ENCODE results near the gene BMS1. TPM values are rescaled to one million over a fixed set of nuclear protein-coding genes. Genes with fewer than 3 reads are reported as not detected.

The BMS1 gene
- total and polyA plus RNA-seq, 2 of the 13 experiments (the other 11 are each of a cell fraction or from before 2014, with no cell fraction given) = 3.9 to 25.2 TPM

GRCh38 chr10:42875388-42875755 is 92.8 kb downstream of the BMS1 start:
- no peaks in the 10 kb centered on the region for H3K36me3 ChIP-seq (replicated peaks in 1 of 2; ENCODE audit: control insufficient read depth in 1 of 2, insufficient read depth in 2 of 2, low read length in 2 of 2)
- no peak for ATAC-seq
- H3K79me2 ChIP-seq (ENCODE audit: insufficient read depth, low read length) = no peaks in the 10 kb centered on the region
- WGBS (ENCODE audit: low lambda C conversion rate) = 10% methylated on average over 4 of the region's 5 CpGs
- no peak for FAIRE-seq
- BruUV-seq (replicated peaks) = no TSS peak
- in situ Hi-C loops (cut with HindIII; ENCODE audit: extremely low pct_ligation_motif_present, low pct_unique_long_range_greater_than_20kb) = no loop called here
- DNase-seq (ENCODE audit: low spot score) = no peak
- H3K4me1 ChIP-seq (ENCODE audit: insufficient read depth, low read length) = no peaks in the 10 kb centered on the region
- no peak overlapping the region for H3K4me2 ChIP-seq (ENCODE audit: low read depth, low read length)
- CTCF ChIA-PET (ENCODE audit: low intra/inter-chr PET ratio, low total read pairs) = no interaction called here
- intact Hi-C loops (cut with micrococcal nuclease; ENCODE audit: unreplicated experiment) = no loop called here
- H3K9me3 ChIP-seq (ENCODE audit: low read length) = no peaks in the 10 kb centered on the region
- H3K4me3 ChIP-seq (replicated peaks in 1 of 3; ENCODE audit: insufficient read depth in 1 of 3, low read depth in 2 of 3, low read length in 3 of 3) = no peak overlapping the region
- H3K9ac ChIP-seq (ENCODE audit: insufficient read depth, low read depth, low read length) = no peak overlapping the region
- H4K20me1 ChIP-seq (ENCODE audit: insufficient read depth, low read length) = 0 out of 2 replicates have a peak, but pooled peaks cover 3% of the 10 kb centered on the region
- TF ChIP-seq ELF1 (CRISPR knock-in tag; IDR thresholded peaks at IDR 0.05) (no peak), ZNF256 (CRISPR knock-in tag; conservative IDR thresholded peaks at IDR 0.05) (no peak), PRDM10 (CRISPR knock-in tag; IDR thresholded peaks at IDR 0.05; ENCODE audit: low read depth) (no peak), NFAT5 (CRISPR knock-in tag; IDR thresholded peaks at IDR 0.05) (no peak), ZNF619 (CRISPR knock-in tag; IDR thresholded peaks at IDR 0.05) (no peak), MED8 (CRISPR knock-in tag; IDR thresholded peaks at IDR 0.05; ENCODE audit: insufficient replicate concordance) (no peak), ETV6 (CRISPR knock-in tag; conservative IDR thresholded peaks at IDR 0.05) (no peak), ZNF646 (CRISPR knock-in tag; IDR thresholded peaks at IDR 0.05) (no peak)
- POLR2A ChIA-PET = no interaction called here
- peaks cover 9 to 29% of the 10 kb centered on the region in 2 experiments; a peak in 3 of 5 replicates for H3K27me3 ChIP-seq (ENCODE audit: control insufficient read depth in 1 of 2, insufficient read depth in 2 of 2, low read length in 2 of 2)
- H3K27ac ChIP-seq (ENCODE audit: extremely low read length, insufficient read depth, low read length) = no peak overlapping the region
- H2AFZ ChIP-seq (ENCODE audit: low read length) = no peak overlapping the region
